HepG2 (cell line): ENCODE measurements around the gene HPS3. TPM values are rescaled to one million over a fixed set of nuclear protein-coding genes. Genes with fewer than 3 reads are reported as not detected.
A peak's percentile ranks its signal among the peaks of the same experiment; 100 is the strongest.

Experiments
- ARID2 ChIP-seq: sonication (generic); formaldehyde crosslinking; IDR thresholded peaks from 2 replicates; pipeline ENCODE4 v1.8.1; 2022; ENCODE audit warnings: mild to moderate bottlenecking, missing genetic modification reagents, borderline replicate concordance
- ARID4A ChIP-seq: sonication (generic); formaldehyde crosslinking; IDR thresholded peaks from 2 replicates; pipeline ENCODE4 v1.5.0; 2020; ENCODE audit warnings: mild to moderate bottlenecking, missing genetic modification reagents, borderline replicate concordance
- EP300 ChIP-seq, 3 experiments: sonication (generic) in 1 of 3; formaldehyde crosslinking in 1 of 3; IDR thresholded peaks; 2 replicates each; pipeline versions ENCODE4 v1.5.1 to v1.6.1; 2011 to 2020; ENCODE audit warnings: low read depth in 2 of 3, low read length in 2 of 3, borderline replicate concordance in 1 of 3, improper control_type of control experiment in 1 of 3, mild to moderate bottlenecking in 1 of 3, missing genetic modification reagents in 1 of 3, moderate library complexity in 1 of 3
- FOXA3 ChIP-seq: IDR thresholded peaks from 2 replicates; pipeline ENCODE4 v1.6.1; 2016; ENCODE audit warnings: missing genetic modification reagents, missing compliant biosample characterization
- ISL2 ChIP-seq: sonication (generic); formaldehyde crosslinking; IDR thresholded peaks from 2 replicates; pipeline ENCODE4 v1.5.0; 2020; ENCODE audit warnings: missing genetic modification reagents
- JDP2 ChIP-seq: sonication (generic); formaldehyde crosslinking; IDR thresholded peaks from 2 replicates; pipeline ENCODE4 v1.8.1; 2022; ENCODE audit warnings: missing genetic modification reagents, borderline replicate concordance
- NR2F6 ChIP-seq, 2 experiments: IDR thresholded peaks; 2 replicates each; pipeline ENCODE4 v1.6.1; 2016; ENCODE audit warnings: antibody characterized with exemption in 1 of 2, mild to moderate bottlenecking in 1 of 2
- RARG ChIP-seq: sonication (generic); formaldehyde crosslinking; IDR thresholded peaks from 2 replicates; pipeline ENCODE4 v1.4.0; 2020; ENCODE audit warnings: low read depth, mild to moderate bottlenecking, missing genetic modification reagents
- SIN3A ChIP-seq: IDR thresholded peaks from 2 replicates; pipeline ENCODE4 v1.6.1; 2011; ENCODE audit warnings: low read depth, mild to moderate bottlenecking, control low read depth, low read length, borderline replicate concordance
- TRIM24 ChIP-seq: sonication (generic); formaldehyde crosslinking; IDR thresholded peaks from 2 replicates; pipeline ENCODE4 v1.8.0; 2022; ENCODE audit warnings: mild to moderate bottlenecking, missing genetic modification reagents
- ZBTB25 ChIP-seq: IDR thresholded peaks from 2 replicates; pipeline ENCODE4 v1.6.1; 2018; ENCODE audit warnings: missing genetic modification reagents
- ZMYM3 ChIP-seq: sonication (generic); formaldehyde crosslinking; IDR thresholded peaks from 2 replicates; pipeline ENCODE4 v1.5.1; 2020; ENCODE audit warnings: mild to moderate bottlenecking, missing genetic modification reagents
- ZNF121 ChIP-seq: sonication (generic); formaldehyde crosslinking; IDR thresholded peaks from 2 replicates; pipeline ENCODE4 v1.5.0; 2020; ENCODE audit warnings: mild to moderate bottlenecking, missing genetic modification reagents
- ZNF331 ChIP-seq: sonication (generic); formaldehyde crosslinking; IDR thresholded peaks from 2 replicates; pipeline ENCODE4 v1.4.0; 2020; ENCODE audit warnings: missing genetic modification reagents
- ZNF616 ChIP-seq: sonication (generic); formaldehyde crosslinking; IDR thresholded peaks from 2 replicates; pipeline ENCODE4 v1.5.0; 2020; ENCODE audit warnings: low read depth, mild to moderate bottlenecking, missing genetic modification reagents
- ZNF7 ChIP-seq: IDR thresholded peaks from 2 replicates; pipeline ENCODE4 v1.6.1; 2016; ENCODE audit warnings: missing biosample characterization, missing genetic modification reagents
- polyA plus RNA-seq, 8 experiments: library from polyadenylated mRNA; depleted of rRNA in 3 of 8; stranded (reverse) in 7 of 8; unstranded in 1 of 8; fragments of >200 nt; fragmentation: Illumina TruSeq in 4 of 8; extraction: Trizol in 4 of 8; gene quantifications; 2 replicates each; pipeline versions ENCODE4 v1.2.1 to v1.2.3, GENCODE V29; 2011 to 2016; ENCODE audit warnings: low read depth in 4 of 8, missing spikeins in 1 of 8, mixed read lengths in 1 of 8; ENCODE audit not compliant: insufficient read depth in 1 of 8
- total RNA-seq, 5 experiments: library from RNA; depleted of rRNA; stranded (reverse); fragments of >200 nt; fragmentation: Illumina TruSeq; extraction: Trizol; gene quantifications; 2 replicates each; pipeline ENCODE4 v1.2.3, GENCODE V29; 2016; ENCODE audit warnings: low read depth in 1 of 5
- TF ChIP-seq, protein P1 (sequence below): sonication (generic); formaldehyde crosslinking; IDR thresholded peaks from 2 replicates; pipeline ENCODE4 v1.4.0; 2020; ENCODE audit warnings: mild to moderate bottlenecking, missing genetic modification reagents
- TF ChIP-seq, protein P2 (sequence below): sonication (generic); formaldehyde crosslinking; IDR thresholded peaks from 2 replicates; pipeline ENCODE4 v1.8.1; 2023; ENCODE audit warnings: mild to moderate bottlenecking, moderate library complexity, missing genetic modification reagents
- TF ChIP-seq, protein P3 (sequence below): IDR thresholded peaks from 2 replicates; pipeline ENCODE4 v1.6.1; 2012; ENCODE audit warnings: low read depth, low read length, improper control_type of control experiment

The HPS3 gene
- total and polyA plus RNA-seq, 2 of the 13 experiments (the other 11 are each of a cell fraction or from before 2014, with no cell fraction given): 9.5 to 18.9 TPM

DNA sequence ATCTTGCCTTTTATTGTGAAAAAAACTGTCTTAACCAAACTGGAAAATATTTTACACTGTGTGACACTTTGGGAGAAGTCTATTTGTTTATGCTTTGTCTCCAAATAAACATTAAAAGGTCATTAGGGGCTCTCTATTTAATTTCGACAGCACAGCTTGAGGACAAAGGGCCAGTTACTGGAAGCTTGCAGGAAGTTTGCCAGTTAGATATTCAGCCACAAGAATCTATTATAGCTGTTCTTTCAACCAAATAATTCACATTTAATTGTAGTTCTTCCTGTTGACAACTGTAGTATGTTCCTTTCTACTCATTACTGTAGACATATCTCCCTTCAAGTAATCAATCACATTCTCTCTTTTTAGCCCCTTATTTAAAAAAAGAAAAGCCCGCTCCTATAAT is 86.1 kb downstream of the HPS3 start (continued):
- TF ChIP-seq JDP2 (CRISPR knock-in tag) (no peak), ISL2 (CRISPR knock-in tag) (peak; percentile 34; the same call in 1 of the 2 replicates), ZNF121 (CRISPR knock-in tag) (no peak), ZNF7 (CRISPR knock-in tag) (no peak), ARID4A (CRISPR knock-in tag) (no peak), NR2F6 (IDR thresholded peaks at IDR 0.05) (peak; percentile 18; the same call in 1 of the 2 replicates), NR2F6 (CRISPR knock-in tag; IDR thresholded peaks at IDR 0.05) (peak; percentile 41; the same call in 1 of the 2 replicates), EP300 (IDR thresholded peaks at IDR 0.05; ENCODE audit: low read depth in 2 of 2, low read length in 2 of 2) (peak in 1 of 2 experiments; percentile 80; a peak in 2 of 4 replicates), EP300 (CRISPR knock-in tag; IDR thresholded peaks at IDR 0.05; ENCODE audit: borderline replicate concordance) (no peak; the same call in 1 of the 2 replicates), ZNF616 (CRISPR knock-in tag) (no peak), SIN3A (no peak), ZBTB25 (CRISPR knock-in tag) (no peak), ARID2 (CRISPR knock-in tag) (no peak), TRIM24 (CRISPR knock-in tag) (no peak), RARG (CRISPR knock-in tag) (no peak), ZNF331 (CRISPR knock-in tag) (no peak), FOXA3 (peak; percentile 64; the same call in 1 of the 2 replicates), ZMYM3 (CRISPR knock-in tag) (no peak)
- TF ChIP-seq, protein P1, sequence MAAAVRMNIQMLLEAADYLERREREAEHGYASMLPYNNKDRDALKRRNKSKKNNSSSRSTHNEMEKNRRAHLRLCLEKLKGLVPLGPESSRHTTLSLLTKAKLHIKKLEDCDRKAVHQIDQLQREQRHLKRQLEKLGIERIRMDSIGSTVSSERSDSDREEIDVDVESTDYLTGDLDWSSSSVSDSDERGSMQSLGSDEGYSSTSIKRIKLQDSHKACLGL (CRISPR knock-in tag): no peak
- TF ChIP-seq, protein P2, sequence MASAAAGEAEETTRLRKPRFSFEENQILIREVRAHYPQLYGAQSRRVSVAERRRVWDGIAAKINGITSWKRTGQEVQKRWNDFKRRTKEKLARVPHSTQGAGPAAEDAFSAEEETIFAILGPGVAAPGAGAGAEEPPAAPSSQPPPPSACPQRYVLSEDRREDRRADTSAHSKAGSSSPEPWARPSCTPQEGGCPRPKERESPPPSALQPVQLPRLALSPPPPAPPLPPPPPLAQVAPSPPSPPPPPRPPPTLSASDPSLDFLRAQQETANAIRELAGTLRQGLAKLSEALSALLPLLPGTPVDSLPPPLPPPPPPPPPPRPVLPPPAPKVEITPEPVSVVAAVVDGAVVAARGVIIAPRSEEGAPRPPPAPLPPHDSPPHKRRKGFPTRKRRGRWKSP (CRISPR knock-in tag): no peak
- TF ChIP-seq, protein P3, sequence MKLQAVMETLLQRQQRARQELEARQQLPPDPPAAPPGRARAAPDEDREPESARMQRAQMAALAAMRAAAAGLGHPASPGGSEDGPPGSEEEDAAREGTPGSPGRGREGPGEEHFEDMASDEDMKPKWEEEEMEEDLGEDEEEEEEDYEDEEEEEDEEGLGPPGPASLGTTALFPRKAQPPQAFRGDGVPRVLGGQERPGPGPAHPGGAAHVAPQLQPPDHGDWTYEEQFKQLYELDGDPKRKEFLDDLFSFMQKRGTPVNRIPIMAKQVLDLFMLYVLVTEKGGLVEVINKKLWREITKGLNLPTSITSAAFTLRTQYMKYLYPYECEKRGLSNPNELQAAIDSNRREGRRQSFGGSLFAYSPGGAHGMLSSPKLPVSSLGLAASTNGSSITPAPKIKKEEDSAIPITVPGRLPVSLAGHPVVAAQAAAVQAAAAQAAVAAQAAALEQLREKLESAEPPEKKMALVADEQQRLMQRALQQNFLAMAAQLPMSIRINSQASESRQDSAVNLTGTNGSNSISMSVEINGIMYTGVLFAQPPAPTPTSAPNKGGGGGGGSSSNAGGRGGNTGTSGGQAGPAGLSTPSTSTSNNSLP: 0 out of 2 replicates have a peak, but pooled peaks have one; percentile 19
